ENCODE data around the gene STRA6.

Gene STRA6

DNA sequence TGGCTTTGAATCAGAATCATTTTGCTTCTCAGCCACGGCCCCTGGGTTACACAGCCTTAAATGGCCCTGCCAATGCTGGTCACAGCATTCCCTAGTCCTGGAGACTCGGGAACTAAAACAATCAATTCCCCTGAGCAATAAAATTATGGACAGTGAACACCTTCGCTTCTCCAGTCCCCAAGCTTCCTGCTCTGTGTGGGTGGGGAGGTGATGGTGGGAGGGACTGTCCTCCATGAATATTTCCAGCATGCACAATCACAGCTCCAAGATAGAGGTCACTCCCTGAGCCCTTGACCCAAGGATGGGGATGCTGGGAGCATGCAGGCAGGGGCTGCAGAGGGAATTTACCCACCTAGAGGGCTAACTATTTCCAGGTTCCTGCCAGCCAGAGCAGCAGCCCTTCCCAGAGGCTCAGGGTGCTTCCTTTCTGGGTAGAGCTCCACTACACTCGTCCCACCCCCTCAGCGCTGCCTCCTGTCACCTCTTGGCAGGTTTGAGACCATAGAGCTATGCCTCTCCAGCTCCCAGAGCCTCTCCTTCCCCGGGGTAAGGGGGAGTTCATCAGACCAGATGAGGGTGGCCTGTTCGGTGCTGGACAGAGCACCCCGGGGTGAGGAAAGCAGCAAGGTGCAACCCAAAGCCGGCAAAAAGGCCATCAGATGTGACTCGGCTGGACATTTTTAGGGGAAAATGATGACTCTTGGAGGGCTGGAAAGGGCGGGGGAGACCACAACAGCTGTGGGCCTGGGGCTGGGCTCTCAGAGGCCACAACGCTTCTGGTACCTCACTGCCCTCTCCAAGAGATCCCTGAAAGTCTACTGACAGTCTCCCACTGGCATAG lies 19.0 kb upstream of the STRA6 start:
- in situ Hi-C loops (cut with HindIII; ENCODE audit: low pct_unique_long_range_greater_than_20kb, low sequenced_read_pairs), result no loop called here
- TF ChIP-seq JUND (IDR thresholded peaks at IDR 0.05; ENCODE audit: low read depth), result no peak
- no peak for DNase-seq (ENCODE audit: low read depth in 1 of 2, low spot score in 1 of 2)

DNA sequence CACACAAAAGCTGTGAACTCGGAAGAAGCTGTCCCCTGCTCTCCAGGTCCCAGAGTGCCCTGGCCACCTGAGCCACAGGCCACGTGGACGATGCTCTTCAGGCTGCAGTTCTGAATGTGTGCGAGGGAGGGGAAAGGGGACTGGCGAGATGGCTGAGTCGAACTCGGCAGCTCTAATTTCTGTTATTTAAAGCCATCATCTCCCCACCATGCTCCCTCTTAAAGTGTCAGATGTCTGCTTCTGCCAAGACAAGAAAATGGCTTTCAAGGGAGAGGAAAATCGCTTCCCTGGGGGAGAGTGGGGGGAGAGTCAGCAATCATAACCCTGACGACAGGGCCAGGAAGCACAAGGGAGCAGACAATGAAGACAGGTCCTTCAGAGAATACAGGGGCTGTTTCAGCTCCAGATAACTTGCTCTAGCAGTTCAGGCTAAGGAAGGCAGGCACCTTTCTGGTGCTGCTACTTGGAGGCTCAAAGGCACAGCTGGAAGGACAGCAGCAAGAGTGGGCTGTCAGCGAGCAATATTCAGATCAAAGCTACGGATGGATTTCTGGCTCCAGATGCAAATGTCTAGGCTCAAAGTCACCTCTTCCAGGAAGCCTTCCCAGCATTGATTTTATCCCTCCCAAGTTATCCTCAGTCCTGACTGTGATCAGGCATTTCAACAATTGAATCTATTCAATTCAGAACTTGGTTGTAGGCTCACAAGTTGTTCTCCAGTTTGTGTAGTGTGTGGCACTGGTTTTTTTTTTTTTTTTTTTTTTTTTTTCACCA lies 18.1 kb upstream of the STRA6 start:
- DNase-seq (ENCODE audit: low read depth in 1 of 2, low spot score in 1 of 2), result no peak
- in situ Hi-C loops (cut with HindIII; ENCODE audit: low pct_unique_long_range_greater_than_20kb, low sequenced_read_pairs), result no loop called here
- TF ChIP-seq JUND (IDR thresholded peaks at IDR 0.05; ENCODE audit: low read depth), result no peak

DNA sequence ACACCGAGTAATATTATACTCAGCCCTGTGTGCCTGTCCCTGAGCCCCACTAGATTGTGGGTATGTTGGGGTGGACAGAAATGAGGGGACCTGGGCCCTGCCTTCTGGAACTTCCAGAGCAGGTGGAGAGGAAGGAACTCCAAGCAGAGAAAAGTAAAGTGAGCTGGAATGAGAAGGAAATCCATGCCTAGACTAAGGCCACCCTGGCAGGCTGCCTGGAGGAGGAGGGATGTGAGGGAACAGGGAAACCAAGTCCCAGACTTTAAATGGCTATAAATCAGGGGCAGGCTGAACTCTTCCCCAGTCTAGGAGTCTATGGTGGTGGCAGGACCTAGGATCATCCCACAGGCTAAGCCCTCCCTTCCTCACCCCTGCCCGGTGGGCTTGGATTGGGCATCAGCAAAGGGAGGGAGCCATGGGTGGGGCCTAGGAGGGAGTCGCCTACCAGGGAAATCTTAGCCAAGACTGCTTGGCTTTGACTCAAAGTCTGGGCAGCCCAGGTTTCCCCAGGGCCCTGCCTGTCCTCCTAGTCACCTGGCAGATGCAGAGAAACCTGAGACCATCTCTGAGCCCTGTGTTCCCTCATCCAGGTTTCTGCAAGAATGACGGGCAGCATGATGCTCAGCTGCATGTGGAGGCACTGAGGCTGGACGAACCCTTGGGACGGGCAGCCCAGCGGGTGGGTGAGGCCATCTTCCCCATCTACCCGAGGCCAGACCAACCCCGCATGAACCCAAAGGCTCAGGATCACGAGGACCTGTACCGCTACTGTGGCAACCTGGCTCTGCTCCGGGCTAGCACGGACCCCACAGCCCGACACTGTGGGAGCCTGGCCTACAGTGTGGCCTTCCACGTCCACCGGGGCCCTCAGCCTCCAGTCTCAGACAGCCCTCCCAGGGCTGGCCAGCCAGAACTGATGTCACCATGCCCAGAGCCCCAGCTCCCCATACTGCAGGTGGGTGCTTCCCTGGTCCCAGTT lies 15.6 kb upstream of the STRA6 start:
- in situ Hi-C loops (cut with HindIII; ENCODE audit: low pct_unique_long_range_greater_than_20kb, low sequenced_read_pairs), result no loop called here
- DNase-seq (ENCODE audit: low read depth in 1 of 2, low spot score in 1 of 2), result peak in 1 of 2 experiments; percentile 24
- no peak for TF ChIP-seq JUND (IDR thresholded peaks at IDR 0.05; ENCODE audit: low read depth)

DNA sequence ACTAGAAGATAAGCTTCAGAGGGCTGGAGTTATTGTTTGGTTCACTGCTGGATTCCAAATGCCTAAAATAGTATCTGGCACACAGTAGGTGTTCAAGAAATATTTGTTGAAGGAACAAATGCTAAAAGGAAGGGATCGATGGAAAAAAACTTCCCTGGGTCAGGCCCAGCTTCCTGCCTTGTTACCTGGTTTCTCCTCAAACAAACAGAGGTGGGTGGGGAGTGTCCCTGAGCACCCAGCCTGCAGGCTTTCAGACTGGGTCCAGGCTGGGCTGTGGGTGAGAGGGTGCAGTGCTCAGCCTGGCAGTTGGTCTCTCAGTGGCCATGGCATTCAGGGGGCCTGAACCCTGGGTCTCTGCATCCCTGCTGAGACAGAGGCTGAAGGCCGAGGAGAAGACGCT lies 14.4 kb upstream of the STRA6 start:
- TF ChIP-seq JUND (IDR thresholded peaks at IDR 0.05; ENCODE audit: low read depth), result no peak
- no peak for DNase-seq (ENCODE audit: low read depth in 1 of 2, low spot score in 1 of 2)
- in situ Hi-C loops (cut with HindIII; ENCODE audit: low pct_unique_long_range_greater_than_20kb, low sequenced_read_pairs), result no loop called here

DNA sequence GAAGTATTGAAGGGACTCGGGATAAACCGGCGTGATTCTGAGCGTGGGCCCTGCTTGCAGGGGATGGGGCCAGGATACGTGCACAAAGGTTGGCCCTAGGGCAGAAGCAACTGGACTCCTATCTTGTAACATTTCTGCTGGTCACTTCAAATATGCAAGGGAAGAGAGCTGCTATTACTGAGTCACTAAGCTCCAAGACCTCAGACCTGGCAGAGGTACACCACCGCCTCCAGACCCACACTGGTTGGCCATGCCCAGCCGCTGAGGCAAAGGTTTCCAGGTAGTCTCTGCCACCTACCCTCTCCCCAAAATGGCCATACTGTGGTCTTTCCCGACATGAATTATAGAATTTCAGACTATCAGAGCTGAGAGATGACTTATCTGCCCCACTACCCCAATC lies 13.4 kb upstream of the STRA6 start:
- in situ Hi-C loops (cut with HindIII; ENCODE audit: low pct_unique_long_range_greater_than_20kb, low sequenced_read_pairs), result no loop called here
- no peak for DNase-seq (ENCODE audit: low read depth in 1 of 2, low spot score in 1 of 2)
- TF ChIP-seq JUND (IDR thresholded peaks at IDR 0.05; ENCODE audit: low read depth), result no peak

DNA sequence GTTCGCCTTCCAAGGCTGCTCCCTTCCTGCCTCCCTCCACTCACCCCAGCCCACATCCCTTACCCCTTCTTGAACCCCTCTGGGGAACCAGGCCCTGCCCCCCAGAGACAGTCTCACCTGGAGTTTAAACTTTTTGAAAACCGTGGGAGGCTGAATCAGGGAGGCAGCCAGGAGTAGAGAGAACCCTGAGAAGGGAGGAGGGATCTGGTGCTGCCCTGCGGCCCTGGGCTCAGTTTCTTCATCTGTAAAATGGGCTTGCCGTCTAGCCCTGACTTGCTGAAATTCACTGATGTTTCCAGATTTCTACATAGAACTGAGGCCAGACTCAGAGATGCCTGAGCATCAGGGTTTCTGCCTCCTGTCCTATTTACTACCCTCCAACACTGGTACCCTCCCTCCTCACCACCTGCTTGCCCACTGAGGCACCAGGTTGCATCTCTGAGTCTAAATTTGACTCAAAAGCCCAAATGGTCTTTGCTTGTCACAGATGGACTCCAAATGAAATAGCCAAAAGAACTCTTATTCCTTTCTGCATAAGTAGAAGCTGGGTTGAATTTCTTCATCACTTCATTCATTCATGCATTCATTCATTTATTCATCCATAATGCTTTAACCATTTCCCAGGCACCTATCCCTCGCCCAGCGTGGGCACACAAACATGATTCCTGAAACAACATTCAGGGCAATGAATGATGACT lies 11.9 kb upstream of the STRA6 start:
- in situ Hi-C loops (cut with HindIII; ENCODE audit: low pct_unique_long_range_greater_than_20kb, low sequenced_read_pairs), result no loop called here
- no peak for TF ChIP-seq JUND (IDR thresholded peaks at IDR 0.05; ENCODE audit: low read depth)
- no peak for DNase-seq (ENCODE audit: low read depth in 1 of 2, low spot score in 1 of 2)

DNA sequence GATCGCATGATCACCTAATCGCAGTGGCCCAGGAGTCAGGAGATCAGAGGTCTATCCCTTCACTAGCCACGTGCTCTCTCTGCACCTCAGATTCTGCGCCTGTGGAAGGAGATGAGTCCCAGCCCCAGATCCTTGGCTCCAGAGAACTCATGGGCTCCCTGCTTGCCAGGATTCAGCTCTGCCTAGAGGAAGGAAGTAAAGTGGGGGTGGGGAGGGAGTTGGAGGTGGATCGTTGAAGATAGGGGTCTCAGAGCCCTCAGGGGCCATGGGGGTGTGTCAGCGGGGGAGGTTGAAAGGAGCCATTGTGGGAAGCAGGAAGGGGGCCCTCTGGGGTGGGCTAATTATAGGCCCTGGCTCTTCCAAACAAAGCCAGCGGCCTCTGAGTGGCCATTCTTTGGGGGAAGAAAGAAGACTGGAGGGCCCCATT lies 11.3 kb upstream of the STRA6 start:
- no peak for TF ChIP-seq JUND (IDR thresholded peaks at IDR 0.05; ENCODE audit: low read depth)
- in situ Hi-C loops (cut with HindIII; ENCODE audit: low pct_unique_long_range_greater_than_20kb, low sequenced_read_pairs), result no loop called here
- no peak for DNase-seq (ENCODE audit: low read depth in 1 of 2, low spot score in 1 of 2)

DNA sequence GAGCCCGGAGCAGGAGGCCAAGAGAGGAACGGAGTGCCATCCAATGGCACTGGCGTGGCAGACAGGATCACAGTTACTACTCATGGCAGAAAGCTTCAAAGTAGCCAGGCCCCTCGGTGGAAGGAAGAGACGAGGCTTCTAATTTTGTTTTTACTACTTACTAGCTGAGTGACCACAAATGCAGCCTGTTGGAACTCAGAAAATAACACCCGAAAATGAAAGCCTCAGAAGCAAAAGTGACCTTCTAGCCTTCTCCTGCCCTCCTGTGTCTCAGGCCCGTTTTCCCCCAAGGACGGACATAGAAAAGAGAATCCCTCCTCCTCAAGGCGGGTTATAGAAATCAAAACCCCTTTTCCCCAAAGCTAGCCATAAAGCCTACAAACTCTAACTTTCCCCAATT lies 9.9 kb upstream of the STRA6 start:
- in situ Hi-C loops (cut with HindIII; ENCODE audit: low pct_unique_long_range_greater_than_20kb, low sequenced_read_pairs), result no loop called here
- no peak for DNase-seq (ENCODE audit: low read depth in 1 of 2, low spot score in 1 of 2)
- TF ChIP-seq JUND (IDR thresholded peaks at IDR 0.05; ENCODE audit: low read depth), result no peak

DNA sequence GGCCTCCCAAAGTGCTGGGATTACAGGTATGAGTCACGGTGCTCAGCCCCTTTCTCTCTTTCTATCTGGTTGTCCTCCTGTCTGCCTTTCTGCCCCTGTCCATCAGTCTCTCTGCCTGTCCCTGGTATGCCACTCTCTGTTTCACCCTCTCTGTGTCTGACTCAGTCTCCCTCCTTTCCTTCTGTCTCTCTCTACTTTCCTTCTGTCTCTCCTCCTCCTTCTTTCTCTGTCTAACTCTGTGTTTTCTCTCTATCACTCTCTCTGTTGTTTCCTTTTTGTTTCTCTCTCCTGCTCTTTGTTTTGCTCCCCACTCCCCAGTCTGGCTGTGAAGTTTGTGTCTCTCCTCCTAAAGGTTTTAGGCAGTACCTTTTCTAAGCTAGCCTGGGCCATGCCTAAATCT lies 9.1 kb upstream of the STRA6 start:
- DNase-seq (ENCODE audit: low read depth in 1 of 2, low spot score in 1 of 2), result no peak
- in situ Hi-C loops (cut with HindIII; ENCODE audit: low pct_unique_long_range_greater_than_20kb, low sequenced_read_pairs), result no loop called here
- TF ChIP-seq JUND (IDR thresholded peaks at IDR 0.05; ENCODE audit: low read depth), result no peak

DNA sequence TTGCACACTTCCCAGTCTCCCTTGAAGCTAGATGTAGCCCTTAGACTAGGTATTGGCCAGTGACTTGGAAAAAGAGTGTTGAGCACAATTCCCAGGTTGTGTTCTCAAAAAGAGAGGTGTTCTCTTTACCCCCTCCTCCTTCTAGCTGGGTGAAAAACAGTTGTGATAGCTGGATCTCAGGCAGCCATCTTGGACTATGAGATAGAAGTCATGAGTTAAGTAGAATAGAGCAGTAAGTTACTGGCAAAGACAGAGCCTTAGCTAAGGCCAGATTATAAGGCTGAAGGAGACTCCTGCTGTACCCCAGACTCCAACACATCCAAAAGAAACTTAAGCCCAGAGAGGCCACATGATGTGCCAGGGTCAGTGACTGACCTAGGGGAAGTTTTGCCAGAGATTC lies 8.1 kb upstream of the STRA6 start:
- DNase-seq (ENCODE audit: low read depth in 1 of 2, low spot score in 1 of 2), result no peak
- in situ Hi-C loops (cut with HindIII; ENCODE audit: low pct_unique_long_range_greater_than_20kb, low sequenced_read_pairs), result no loop called here
- TF ChIP-seq JUND (IDR thresholded peaks at IDR 0.05; ENCODE audit: low read depth), result no peak

DNA sequence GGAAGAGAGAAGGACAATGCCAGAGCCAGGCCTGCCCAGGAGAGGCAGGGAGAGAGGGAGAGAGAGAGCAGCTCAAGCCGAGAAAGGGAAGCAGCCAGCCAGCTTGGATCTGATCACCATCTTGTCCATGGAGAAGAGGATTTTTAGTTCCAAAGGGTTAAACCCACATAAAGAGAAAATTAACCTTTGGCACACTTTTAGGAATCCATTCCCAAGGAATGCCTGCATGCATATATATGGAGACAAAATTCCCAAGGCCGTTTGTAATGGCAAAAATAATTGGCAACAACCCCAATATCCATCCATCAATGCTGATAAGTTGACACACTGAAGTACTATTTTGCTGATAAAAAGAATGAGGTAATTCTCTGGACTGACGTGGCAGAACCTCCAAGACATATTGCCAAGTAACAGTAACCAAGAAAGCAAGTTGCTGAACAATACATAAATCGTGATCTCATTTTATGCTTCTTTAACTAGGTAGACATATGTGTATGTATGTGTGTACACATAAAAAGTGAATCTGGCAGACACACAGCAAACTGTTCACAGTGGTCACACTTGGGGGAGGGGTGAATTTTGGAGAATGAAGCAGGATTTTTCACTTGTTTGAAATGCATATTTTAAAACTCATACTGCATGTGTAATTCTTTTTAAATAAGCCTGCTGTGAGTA lies 7.5 kb upstream of the STRA6 start:
- DNase-seq (ENCODE audit: low read depth in 1 of 2, low spot score in 1 of 2), result no peak
- TF ChIP-seq JUND (IDR thresholded peaks at IDR 0.05; ENCODE audit: low read depth), result no peak
- in situ Hi-C loops (cut with HindIII; ENCODE audit: low pct_unique_long_range_greater_than_20kb, low sequenced_read_pairs), result no loop called here

All from T47D (cell line).